Measurements from ENCODE around the gene DNAH8. TPM values are rescaled to one million over a fixed set of nuclear protein-coding genes. Genes with fewer than 3 reads are reported as not detected.

Gene DNAH8
- total RNA-seq, 2 donors from 2014 or later, result not detected

DNA sequence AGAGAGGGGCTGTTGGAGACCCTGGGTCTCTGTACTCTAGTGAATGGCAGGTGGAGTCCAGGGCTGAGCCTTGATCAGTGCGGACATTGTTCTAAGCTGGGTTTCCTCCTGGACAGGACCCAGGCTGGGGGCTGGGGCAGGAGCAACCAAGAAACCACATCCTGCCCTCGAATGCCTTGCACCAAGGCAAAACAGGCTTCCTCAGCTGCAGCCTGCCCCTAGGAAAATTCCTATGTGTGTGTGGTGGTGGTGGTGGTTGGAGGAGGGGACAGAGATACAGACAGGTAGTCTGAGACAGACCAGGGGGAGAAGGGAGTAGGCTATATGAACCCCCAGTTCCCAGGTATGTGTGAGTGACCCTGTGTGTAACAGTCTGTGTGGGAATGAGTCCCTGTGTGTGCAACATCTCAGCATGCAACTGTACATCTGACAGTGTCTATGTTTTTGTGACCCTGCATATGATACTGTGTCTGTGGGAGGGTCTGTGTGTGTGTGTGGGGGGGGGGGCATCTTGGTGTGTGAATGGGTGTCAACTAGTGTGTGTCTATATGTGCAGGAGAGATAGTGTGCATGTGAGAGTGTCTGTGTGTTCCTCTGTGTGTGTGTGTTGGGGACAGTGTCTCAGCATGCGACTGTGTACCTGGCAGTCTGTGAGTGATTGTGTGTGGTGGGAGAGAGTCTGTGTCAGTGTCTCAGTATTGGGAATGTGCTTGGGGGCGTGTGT, 336.4 kb downstream of the DNAH8 start:
- intact Hi-C loops (cut with DNase I, micrococcal nuclease), result no loop called here
- DNase-seq, result no peak
- no peak for ATAC-seq

- intact Hi-C loops (cut with DNase I, micrococcal nuclease), result no loop called here
- DNase-seq (no peak), ATAC-seq (no peak)
Observed at GRCh38 chr6:39053016-39053624, 338.0 kb downstream of the DNAH8 start.

DNA sequence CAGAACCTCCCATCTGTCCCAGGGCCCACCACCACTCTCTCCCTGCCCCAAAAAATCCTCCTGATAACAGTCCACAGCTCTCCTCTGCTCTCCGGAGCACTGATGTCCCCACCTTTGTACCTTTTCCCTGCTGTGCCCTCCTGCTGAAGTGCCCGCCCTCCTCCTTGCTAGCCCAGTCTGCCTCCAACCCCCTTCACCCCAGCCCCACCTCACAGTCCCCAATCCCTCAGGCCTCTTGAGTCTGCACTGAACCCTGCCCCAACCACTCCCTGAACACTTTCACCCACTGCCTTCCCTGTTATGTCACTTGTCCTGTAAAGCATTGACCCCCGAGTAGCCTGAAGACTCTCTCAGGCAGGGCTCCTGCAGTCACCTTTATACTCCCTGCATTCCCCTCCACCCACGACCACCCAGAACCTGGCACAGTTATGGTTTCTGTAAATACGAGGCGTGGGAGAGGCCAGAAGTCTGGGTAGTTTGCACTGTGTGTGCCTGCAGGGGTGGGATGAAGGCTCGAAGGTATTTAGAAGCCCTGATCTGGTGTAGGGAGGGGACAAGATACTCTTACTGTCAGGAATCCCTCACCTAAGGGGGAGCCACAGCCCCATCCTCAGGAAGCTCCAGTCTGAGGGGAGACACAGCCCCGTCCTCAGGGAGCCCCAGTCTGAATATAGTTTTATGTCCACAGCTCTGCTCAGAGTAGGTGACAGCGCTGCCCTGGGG, 338.9 kb downstream of the DNAH8 start:
- intact Hi-C loops (cut with DNase I, micrococcal nuclease), result no loop called here
- ATAC-seq (peak; percentile 90), DNase-seq (peak; percentile 13 to 33)

- peak; percentile 59 for ATAC-seq
- intact Hi-C loops (cut with DNase I, micrococcal nuclease), result no loop called here
- peak in 1 of 2 donors; percentile 17 for DNase-seq
Observed at GRCh38 chr6:39054577-39055142, 339.5 kb downstream of the DNAH8 start.

DNA sequence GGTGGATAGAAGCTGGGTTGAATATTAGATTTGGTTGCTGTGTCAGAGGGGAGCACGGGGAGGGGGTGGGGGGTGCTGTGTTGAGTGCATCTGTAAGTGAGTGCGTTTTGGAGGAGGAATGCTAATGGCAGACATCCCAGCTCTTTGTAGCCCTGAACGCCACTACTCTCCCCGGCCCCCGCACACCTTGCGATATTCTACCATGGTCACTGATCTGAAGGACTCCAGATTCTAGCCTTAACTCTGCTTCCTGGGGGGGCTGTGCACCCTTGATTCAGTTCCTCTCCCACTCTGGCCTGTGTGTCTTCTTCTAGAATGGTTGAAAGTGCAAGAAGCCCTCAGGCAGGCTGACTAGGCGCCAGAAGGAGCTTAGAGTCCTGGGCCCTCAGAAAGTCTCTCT, 340.6 kb downstream of the DNAH8 start:
- ATAC-seq (no peak), DNase-seq (no peak)
- intact Hi-C loops (cut with DNase I, micrococcal nuclease), result no loop called here

DNA sequence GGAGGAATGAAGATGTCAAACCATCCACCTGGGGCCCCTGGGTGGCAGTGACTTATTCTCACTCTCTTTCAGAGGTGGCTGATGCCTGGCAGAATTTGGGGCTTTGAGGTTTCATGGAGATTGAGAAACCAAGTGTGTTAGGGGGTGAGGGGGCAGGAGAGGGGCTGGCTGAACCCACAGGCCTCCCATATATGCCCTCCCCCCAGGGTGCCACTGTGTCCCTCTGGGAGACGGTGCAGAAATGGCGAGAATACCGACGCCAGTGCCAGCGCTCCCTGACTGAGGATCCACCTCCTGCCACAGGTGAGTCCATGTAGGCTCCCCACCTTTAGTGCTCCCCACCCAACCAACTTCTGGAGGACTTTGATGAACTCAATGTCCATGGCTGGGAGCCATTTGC, 341.1 kb downstream of the DNAH8 start:
- no peak for DNase-seq
- no peak for ATAC-seq
- intact Hi-C loops (cut with DNase I, micrococcal nuclease), result no loop called here

GRCh38 chr6:39056681-39057080, 341.6 kb downstream of the DNAH8 start:
- ATAC-seq, result no peak
- intact Hi-C loops (cut with DNase I, micrococcal nuclease), result no loop called here
- no peak for DNase-seq

GRCh38 chr6:39057251-39058155, 342.4 kb downstream of the DNAH8 start:
- intact Hi-C loops (cut with DNase I, micrococcal nuclease), result no loop called here
- DNase-seq (no peak), ATAC-seq (no peak)

DNA sequence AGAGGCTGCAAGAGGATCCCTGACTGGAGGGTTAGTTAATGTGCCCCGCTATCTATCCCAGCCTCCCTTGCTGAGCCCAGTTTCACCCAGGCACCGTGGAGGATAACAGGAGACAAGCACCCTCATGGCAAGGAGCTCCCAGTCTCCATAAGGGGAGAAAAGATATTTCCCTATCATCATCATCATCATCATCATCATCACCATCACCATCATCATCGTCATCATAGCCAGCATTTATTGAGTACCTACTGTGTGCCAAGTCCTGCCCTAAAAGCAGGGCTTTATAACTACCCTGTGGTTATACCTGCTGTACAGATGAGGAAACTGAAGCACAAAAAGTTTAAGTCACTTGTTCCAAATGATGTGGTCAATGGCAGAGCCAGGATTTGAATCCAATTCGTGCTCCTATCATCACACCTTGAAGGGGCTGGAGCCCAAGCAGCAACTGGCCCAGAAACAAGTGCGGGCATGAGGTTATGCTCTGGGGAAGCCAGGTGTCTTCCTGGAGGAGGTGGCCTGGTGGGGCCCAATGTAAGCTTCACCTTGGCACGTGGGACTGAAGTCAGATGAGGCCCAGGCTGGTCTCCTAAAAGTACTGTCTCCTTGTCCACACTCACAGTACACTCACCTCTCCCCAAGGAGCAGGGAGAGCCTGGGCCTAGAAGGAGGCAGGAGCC, 343.5 kb downstream of the DNAH8 start:
- intact Hi-C loops (cut with DNase I, micrococcal nuclease), result no loop called here
- no peak for DNase-seq
- no peak for ATAC-seq

DNA sequence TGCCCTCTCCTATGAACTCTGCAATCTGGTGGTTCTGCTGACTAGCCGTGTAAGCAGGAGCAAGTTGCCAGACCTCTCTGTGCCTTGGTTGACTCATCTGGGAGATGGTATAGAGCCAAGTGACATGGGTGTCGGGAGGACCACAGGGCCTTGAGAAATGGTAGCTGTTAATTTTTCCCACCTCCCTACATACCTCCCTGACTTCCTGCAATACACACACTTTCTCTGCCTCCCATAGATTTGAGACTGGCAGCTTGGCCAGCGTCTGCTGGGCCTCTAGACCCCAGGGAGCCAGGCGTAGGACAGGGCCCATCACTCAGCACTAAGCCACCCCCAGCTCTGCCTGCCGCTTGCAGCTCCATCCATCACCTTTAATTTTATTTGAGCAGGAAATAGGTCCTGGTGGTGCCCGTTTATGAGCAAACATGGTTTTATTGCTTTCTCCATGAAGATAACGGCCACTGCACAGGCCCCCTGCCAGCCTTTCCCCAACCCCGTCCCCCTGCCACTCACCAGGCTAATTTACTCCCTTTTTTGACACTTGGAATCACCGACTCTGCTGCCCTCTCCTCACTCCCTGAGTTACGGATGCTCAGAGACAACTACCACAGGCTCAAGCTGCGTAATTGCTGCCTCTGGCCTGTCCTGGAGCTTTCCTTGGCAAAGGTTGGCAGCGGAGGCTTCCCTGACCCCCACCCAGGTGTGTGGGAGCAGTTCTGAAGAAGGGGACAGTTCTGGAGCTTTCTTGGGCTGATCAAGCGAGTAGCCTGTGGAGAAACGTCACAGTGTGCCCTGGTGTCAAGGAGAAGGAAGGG, 344.6 kb downstream of the DNAH8 start:
- intact Hi-C loops (cut with DNase I, micrococcal nuclease), result no loop called here
- no peak for DNase-seq
- peak; percentile 54 for ATAC-seq

- ATAC-seq (no peak), DNase-seq (no peak)
- intact Hi-C loops (cut with DNase I, micrococcal nuclease), result no loop called here
Observed at GRCh38 chr6:39060467-39061160, 345.5 kb downstream of the DNAH8 start.

DNA sequence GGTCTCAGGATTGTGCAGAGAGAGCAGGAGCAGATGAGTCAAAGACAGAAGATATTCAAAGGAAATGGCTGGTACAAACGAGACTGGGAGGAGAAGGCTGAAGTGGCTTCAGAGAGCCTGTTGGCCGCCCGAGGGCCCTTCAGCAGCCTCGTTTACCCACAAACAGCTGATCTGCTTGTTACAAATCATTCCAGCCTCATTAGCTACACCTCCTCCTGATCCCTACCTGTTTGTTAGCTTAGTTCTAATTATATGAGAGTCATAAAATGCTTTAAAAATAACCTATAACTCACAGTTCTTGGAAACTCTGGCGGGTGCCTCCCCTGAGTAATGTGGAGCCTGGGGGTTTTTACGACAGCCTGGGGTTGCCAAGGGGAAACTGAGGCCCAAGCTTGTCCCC, 346.1 kb downstream of the DNAH8 start:
- DNase-seq, result no peak
- intact Hi-C loops (cut with DNase I, micrococcal nuclease), result no loop called here
- ATAC-seq, result peak; percentile 15

GRCh38 chr6:39061588-39061987, 346.5 kb downstream of the DNAH8 start:
- DNase-seq, result no peak
- intact Hi-C loops (cut with DNase I, micrococcal nuclease), result no loop called here
- no peak for ATAC-seq

- ATAC-seq, result no peak
Observed at GRCh38 chr6:39062014-39062740, 347.1 kb downstream of the DNAH8 start.

GRCh38 chr6:39063526-39063925, 348.4 kb downstream of the DNAH8 start:
- intact Hi-C loops (cut with DNase I, micrococcal nuclease), result no loop called here
- no peak for DNase-seq

More at GRCh38 chr6:39062014-39062740, 347.1 kb downstream of the DNAH8 start:
- intact Hi-C loops (cut with DNase I, micrococcal nuclease), result no loop called here
- DNase-seq, result no peak

DNA sequence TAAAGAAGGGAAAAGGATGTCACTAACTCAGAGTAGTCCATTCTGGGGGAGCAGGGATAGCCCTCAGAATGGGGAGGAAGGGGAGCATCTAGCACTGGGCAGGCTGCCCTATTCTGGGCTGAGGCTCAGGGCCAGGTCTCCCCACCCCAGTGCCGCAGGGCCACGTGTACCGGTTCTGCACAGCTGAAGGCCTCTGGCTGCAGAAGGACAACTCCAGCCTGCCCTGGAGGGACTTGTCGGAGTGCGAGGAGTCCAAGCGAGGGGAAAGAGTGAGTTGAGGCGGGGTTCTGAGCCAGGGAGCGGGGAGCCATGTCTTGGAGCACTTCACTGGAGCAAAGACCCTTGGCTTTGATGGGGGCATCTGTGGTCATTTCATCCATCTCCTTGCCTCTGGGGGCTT, 350.4 kb downstream of the DNAH8 start:
- ATAC-seq (no peak), DNase-seq (no peak)
- intact Hi-C loops (cut with DNase I, micrococcal nuclease), result no loop called here

More at GRCh38 chr6:39063526-39063925, 348.4 kb downstream of the DNAH8 start:
- ATAC-seq, result no peak
